ENCODE results near the gene MIEF2.

GRCh38 chr17:18257268-18257981 lies 3.0 kb upstream of the MIEF2 start:
- TF ChIP-seq CTCF (conservative IDR thresholded peaks at IDR 0.05; ENCODE audit: low read length) (no peak), EZH2phosphoT487 (IDR thresholded peaks at IDR 0.05; ENCODE audit: borderline replicate concordance) (no peak)

Measured in Loucy (cell line).